ENCODE measurements around the gene SRPK2.

The SRPK2 gene

DNA sequence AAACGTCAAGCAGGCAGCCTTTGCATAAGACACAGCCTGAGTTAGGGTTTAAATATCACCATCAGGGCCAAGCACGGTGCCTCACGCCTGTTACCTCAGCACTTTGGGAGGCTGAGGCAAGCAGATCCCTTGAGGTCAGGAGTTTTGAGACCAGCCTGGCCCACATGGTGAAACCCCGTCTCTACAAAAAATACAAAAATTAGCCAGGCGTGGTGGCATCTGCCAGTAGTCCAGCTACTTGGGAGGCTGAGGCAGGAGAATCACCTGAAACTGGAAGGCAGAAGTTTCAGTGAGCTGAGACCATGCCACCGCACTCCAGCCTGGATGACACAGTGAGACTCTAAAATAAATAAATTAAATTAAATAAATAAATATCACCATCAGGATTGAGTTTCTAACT, 33.0 kb downstream of the SRPK2 start:
- Histone ChIP-seq H3K27ac (no peak overlapping the region), H3K27me3 (no peaks in the 10 kb centered on the region), H3K9me3 (no peaks in the 10 kb centered on the region), H3K4me3 (ENCODE audit: low read depth in 1 of 2, low read length in 1 of 2) (no peak overlapping the region), H3K4me1 (ENCODE audit: control insufficient read depth in 1 of 2, insufficient read depth in 1 of 2, low read depth in 1 of 2, low read length in 1 of 2) (peaks cover 41 to 42% of the 10 kb centered on the region in 2 experiments), H3K36me3 (no peaks in the 10 kb centered on the region)
- TF ChIP-seq, protein P1, sequence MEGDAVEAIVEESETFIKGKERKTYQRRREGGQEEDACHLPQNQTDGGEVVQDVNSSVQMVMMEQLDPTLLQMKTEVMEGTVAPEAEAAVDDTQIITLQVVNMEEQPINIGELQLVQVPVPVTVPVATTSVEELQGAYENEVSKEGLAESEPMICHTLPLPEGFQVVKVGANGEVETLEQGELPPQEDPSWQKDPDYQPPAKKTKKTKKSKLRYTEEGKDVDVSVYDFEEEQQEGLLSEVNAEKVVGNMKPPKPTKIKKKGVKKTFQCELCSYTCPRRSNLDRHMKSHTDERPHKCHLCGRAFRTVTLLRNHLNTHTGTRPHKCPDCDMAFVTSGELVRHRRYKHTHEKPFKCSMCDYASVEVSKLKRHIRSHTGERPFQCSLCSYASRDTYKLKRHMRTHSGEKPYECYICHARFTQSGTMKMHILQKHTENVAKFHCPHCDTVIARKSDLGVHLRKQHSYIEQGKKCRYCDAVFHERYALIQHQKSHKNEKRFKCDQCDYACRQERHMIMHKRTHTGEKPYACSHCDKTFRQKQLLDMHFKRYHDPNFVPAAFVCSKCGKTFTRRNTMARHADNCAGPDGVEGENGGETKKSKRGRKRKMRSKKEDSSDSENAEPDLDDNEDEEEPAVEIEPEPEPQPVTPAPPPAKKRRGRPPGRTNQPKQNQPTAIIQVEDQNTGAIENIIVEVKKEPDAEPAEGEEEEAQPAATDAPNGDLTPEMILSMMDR (IDR thresholded peaks at IDR 0.05): no peak

DNA sequence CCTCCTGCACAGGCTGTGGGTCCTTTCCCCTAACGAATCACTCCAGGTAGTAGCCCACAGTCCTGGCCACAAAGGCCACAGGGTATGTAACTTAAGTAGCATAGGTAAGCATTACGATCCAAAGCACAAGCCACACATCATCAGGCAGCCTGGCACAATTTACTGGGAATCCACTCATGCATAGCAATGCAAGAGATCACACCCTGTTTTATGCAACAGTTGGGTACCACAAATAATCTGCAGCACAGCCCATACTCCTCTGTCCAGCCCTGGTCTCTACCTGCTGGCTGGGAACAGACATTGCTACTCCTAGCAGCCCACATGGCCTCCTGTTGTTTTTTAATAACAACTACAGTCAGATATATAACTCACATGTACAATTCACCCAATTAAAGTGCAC, 34.3 kb downstream of the SRPK2 start:
- H3K27ac ChIP-seq: peak overlapping the region; percentile 93

DNA sequence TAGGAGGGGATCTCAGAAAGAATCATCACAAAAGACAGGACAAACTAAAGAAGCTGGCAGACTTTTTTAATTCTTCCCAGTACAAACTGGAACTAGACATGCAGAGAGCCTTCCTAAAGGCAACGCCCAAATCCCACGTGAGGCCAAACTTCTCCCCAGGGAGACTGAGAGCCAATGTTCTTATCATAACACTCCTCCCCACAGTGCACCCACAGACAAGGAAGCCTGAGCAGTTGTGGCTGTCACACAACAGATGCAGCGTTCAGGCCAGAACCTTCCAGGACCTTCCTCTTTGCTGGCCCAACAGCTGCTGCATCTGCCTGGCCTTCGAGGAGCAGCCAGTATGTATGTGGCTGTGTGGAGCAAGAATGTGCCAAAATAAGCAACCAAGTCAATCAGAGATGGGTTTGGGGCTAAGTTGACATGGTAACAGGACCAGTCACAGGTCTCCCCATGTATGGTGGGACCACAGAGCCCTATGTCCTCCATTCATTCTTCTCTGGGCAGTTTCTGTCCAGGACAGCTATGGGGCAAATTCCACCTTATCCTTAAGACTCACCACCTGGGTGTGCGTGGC, 34.9 kb downstream of the SRPK2 start:
- no peaks in the 10 kb centered on the region for H3K9me3 ChIP-seq
- H3K4me3 ChIP-seq (ENCODE audit: low read depth in 1 of 2, low read length in 1 of 2): peak overlapping the region in 1 of 2 experiments; percentile 47
- H3K27me3 ChIP-seq: no peaks in the 10 kb centered on the region
- TF ChIP-seq, protein P1 (IDR thresholded peaks at IDR 0.05): no peak
- peak overlapping the region; percentile 93 for H3K27ac ChIP-seq
- H3K36me3 ChIP-seq: no peaks in the 10 kb centered on the region
- H3K4me1 ChIP-seq (ENCODE audit: control insufficient read depth in 1 of 2, insufficient read depth in 1 of 2, low read depth in 1 of 2, low read length in 1 of 2): peaks cover 47 to 56% of the 10 kb centered on the region in 2 experiments

More for the DNA sequence above, 34.3 kb downstream of the SRPK2 start:
- Histone ChIP-seq H3K27me3 (no peaks in the 10 kb centered on the region), H3K36me3 (no peaks in the 10 kb centered on the region), H3K4me3 (ENCODE audit: low read depth in 1 of 2, low read length in 1 of 2) (no peak overlapping the region), H3K4me1 (ENCODE audit: control insufficient read depth in 1 of 2, insufficient read depth in 1 of 2, low read depth in 1 of 2, low read length in 1 of 2) (peaks cover 47 to 52% of the 10 kb centered on the region in 2 experiments), H3K9me3 (no peaks in the 10 kb centered on the region)
- TF ChIP-seq, protein P1 (IDR thresholded peaks at IDR 0.05): no peak

DNA sequence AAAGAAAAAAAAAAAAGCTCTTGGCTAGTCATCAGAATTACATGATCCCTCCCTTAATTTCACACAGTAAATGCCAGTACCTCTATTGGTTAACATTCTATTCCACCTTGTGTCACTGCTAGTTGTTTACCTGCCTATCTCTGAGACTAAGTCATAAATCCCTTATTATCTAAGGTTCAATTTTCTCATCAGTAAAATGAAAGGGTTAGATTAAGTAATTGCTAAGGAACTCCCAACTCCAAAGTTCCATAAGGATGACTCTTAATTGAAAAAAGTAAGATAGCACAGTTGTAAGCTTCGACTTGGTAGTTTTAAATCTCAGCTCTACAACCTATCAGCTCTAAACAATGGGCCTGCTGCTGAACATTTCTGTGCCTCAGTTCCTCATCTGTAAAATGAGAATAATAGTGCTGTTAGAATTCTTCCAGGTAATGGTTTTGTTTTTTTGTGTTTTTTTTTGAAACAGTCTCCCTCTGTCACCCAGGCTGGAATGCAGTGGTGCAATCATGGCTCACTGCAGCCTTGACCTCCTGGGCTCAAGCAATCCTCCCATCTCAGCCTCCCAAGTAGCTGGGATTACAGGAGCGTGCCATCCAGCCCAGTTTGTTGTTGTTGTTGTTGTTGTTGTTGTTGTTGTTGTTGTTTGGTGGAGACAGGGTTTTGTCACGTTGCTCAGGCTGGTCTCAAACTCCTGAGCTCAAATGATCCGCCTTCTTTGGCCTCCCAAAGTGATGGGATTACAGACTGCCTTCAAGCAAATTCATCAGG, 35.6 kb downstream of the SRPK2 start:
- Histone ChIP-seq H3K27ac (peak overlapping the region; percentile 93), H3K4me1 (ENCODE audit: control insufficient read depth in 1 of 2, insufficient read depth in 1 of 2, low read depth in 1 of 2, low read length in 1 of 2) (peaks cover 54 to 64% of the 10 kb centered on the region in 2 experiments), H3K9me3 (no peaks in the 10 kb centered on the region), H3K4me3 (ENCODE audit: low read depth in 1 of 2, low read length in 1 of 2) (peak overlapping the region in 1 of 2 experiments; percentile 47), H3K36me3 (no peaks in the 10 kb centered on the region), H3K27me3 (no peaks in the 10 kb centered on the region)
- TF ChIP-seq, protein P1 (IDR thresholded peaks at IDR 0.05): no peak

DNA sequence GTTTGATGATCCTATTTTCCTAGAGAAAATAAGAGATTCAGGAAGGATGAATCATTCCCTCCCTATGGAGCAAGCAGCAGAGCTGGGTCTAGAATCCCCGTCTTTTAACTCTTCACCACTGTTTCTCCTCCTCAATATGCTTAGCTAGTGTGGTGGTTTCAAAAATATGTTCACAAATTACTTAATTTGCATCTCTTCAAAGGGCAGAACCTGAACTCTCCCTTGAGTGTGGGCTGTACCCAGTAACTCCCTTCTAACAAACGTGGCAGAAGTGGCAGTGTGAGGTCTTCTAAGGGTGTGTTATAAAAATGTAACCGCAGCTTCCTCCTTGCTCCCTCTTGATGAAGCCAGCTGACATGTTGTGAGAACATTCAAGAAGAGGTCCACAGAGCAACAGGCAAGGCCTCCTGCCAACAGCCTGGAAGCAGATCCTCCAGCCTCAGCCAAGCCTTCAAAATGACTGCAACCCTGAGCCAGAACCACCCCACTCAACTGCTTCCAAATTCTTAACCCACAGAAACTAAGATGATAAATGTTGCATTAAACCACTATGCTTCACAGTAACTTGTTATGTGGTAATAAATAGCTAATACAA, 36.6 kb downstream of the SRPK2 start:
- Histone ChIP-seq H3K4me3 (ENCODE audit: low read depth in 1 of 2, low read length in 1 of 2) (peak overlapping the region; percentile 47 to 48), H3K4me1 (ENCODE audit: control insufficient read depth in 1 of 2, insufficient read depth in 1 of 2, low read depth in 1 of 2, low read length in 1 of 2) (peaks cover 64 to 74% of the 10 kb centered on the region in 2 experiments), H3K27ac (peak overlapping the region; percentile 93)

More for the DNA sequence above, 36.6 kb downstream of the SRPK2 start:
- H3K9me3 ChIP-seq: no peaks in the 10 kb centered on the region
- no peaks in the 10 kb centered on the region for H3K27me3 ChIP-seq
- TF ChIP-seq, protein P1 (IDR thresholded peaks at IDR 0.05): no peak
- H3K36me3 ChIP-seq: no peaks in the 10 kb centered on the region
